A549 (cell line): ENCODE data around the gene METTL23. TPM values are rescaled to one million over a fixed set of nuclear protein-coding genes. Genes with fewer than 3 reads are reported as not detected.
"Not testable (repeated sequence)": the region's sequence is repeated elsewhere in the genome, so short reads cannot be mapped to it uniquely, and the experiment has no call there.

Experiments
- ATAC-seq, 2 experiments: fragments of 200-7000 bp in 1 of 2; fragments of >200 bp in 1 of 2; cut with Nextera tagmentation in 1 of 2; cut with Tn5 transposase in 1 of 2; 3 replicates each; pipeline versions ENCODE4 v1.8.0 to v1.9.1; 2018 to 2020; ENCODE audit warnings: mild to moderate bottlenecking in 1 of 2, moderate library complexity in 1 of 2
- CTCF ChIA-PET: fragments of 300-600 bp; sonication (Branson Sonifier 250); formaldehyde crosslinking; extraction: SDS; loops from one replicate; lab custom pipeline; 2021; ENCODE audit warnings: antibody characterized with exemption, inconsistent platforms; lab: Yijun Ruan, JAX
- POLR2A ChIA-PET: fragments of 350-600 bp; formaldehyde crosslinking; extraction: SDS; loops from one replicate; lab custom pipeline; 2021; ENCODE audit warnings: antibody characterized with exemption, inconsistent platforms; lab: Yijun Ruan, JAX
- DNase-seq, 2 experiments: peaks; one replicate each; pipeline versions ENCODE4 v3.0.0 to v3.0.0-alpha.2; 2011 to 2016; ENCODE audit warnings: low read depth in 1 of 2, low spot score in 1 of 2
- FAIRE-seq: peaks from 2 replicates; lab custom pipeline; 2011; peaks lifted over from hg19 to GRCh38; lab: Jason Lieb, UNC
- H3K27ac ChIP-seq, 2 experiments: fragments of >200 bp; sonication (Bioruptor Twin); formaldehyde crosslinking; 3 replicates each; pipeline ENCODE4 v1.5.1; 2016 to 2017
- H3K4me1 ChIP-seq: fragments of >200 bp; sonication (Bioruptor Twin); formaldehyde crosslinking; 3 replicates; pipeline ENCODE4 v1.6.1; 2016
- H3K4me2 ChIP-seq: fragments of >200 bp; sonication (Bioruptor Twin); formaldehyde crosslinking; 3 replicates; pipeline ENCODE4 v1.6.1; 2016
- H3K4me3 ChIP-seq: fragments of >200 bp; sonication (Bioruptor Twin); formaldehyde crosslinking; 3 replicates; pipeline ENCODE4 v1.5.1; 2016
- H3K9me3 ChIP-seq: fragments of >200 bp; sonication (Bioruptor Twin); formaldehyde crosslinking; 3 replicates; pipeline ENCODE4 v1.6.1; 2016
- BCL3 ChIP-seq: fragments of >200 bp; sonication (Bioruptor Twin); formaldehyde crosslinking; IDR thresholded peaks from 3 replicates; pipeline ENCODE4 v1.6.1; 2016
- BHLHE40 ChIP-seq: IDR thresholded peaks from 2 replicates; pipeline ENCODE4 v1.6.1; 2012; ENCODE audit warnings: low read depth, low read length, inconsistent platforms
- CBX8 ChIP-seq: fragments of 200-600 bp; sonication (generic); IDR thresholded peaks from 2 replicates; pipeline ENCODE4 v1.6.1; 2016
- CTCF ChIP-seq: fragments of >200 bp; sonication (Bioruptor Twin); formaldehyde crosslinking; IDR thresholded peaks from 3 replicates; pipeline ENCODE4 v1.5.1; 2016
- ESRRA ChIP-seq: fragments of 150-350 bp; IDR thresholded peaks from 2 replicates; pipeline ENCODE4 v1.6.1; 2014; ENCODE audit warnings: mild to moderate bottlenecking, low read length, borderline replicate concordance
- HOXB13 ChIP-seq: fragments of 250-450 bp; sonication (Bioruptor Pico); IDR thresholded peaks from 2 replicates; pipeline ENCODE4 v1.5.0; 2020; ENCODE audit warnings: low read depth, mild to moderate bottlenecking, moderate library complexity
- HOXB5 ChIP-seq: fragments of 250-450 bp; sonication (Bioruptor Pico); IDR thresholded peaks from 2 replicates; pipeline ENCODE4 v1.5.0; 2020; ENCODE audit warnings: mild to moderate bottlenecking, moderate library complexity
- JUN ChIP-seq, 2 experiments: fragments of >200 bp; sonication (Bioruptor Twin); formaldehyde crosslinking; IDR thresholded peaks; 2 replicates in 1 of 2; 3 replicates in 1 of 2; pipeline ENCODE4 v1.6.1; 2016 to 2017
- JUNB ChIP-seq: fragments of >200 bp; sonication (Bioruptor Twin); formaldehyde crosslinking; IDR thresholded peaks from 2 replicates; pipeline ENCODE4 v1.6.1; 2016
- MAFK ChIP-seq: fragments of 450-650 bp; IDR thresholded peaks from 2 replicates; pipeline ENCODE4 v1.6.1; 2014; ENCODE audit not compliant: partially characterized antibody
- PHF8 ChIP-seq: fragments of 200-600 bp; sonication (generic); IDR thresholded peaks from 2 replicates; pipeline ENCODE4 v1.6.1; 2016; ENCODE audit warnings: low read depth, mild to moderate bottlenecking, antibody characterized with exemption, moderate library complexity, borderline replicate concordance
- POLR2AphosphoS2 ChIP-seq: conservative IDR thresholded peaks from 2 replicates; pipeline ENCODE4 v1.6.1; 2012; ENCODE audit warnings: low read length, improper control_type of control experiment, inconsistent platforms
- RARB ChIP-seq: fragments of 250-450 bp; sonication (Bioruptor Pico); IDR thresholded peaks from 2 replicates; pipeline ENCODE4 v1.8.0; 2021; ENCODE audit warnings: mild to moderate bottlenecking, moderate library complexity
- TFCP2L1 ChIP-seq: fragments of 250-450 bp; sonication (Bioruptor Pico); IDR thresholded peaks from 2 replicates; pipeline ENCODE4 v1.5.0; 2021; ENCODE audit warnings: mild to moderate bottlenecking
- TP53 ChIP-seq: fragments of 250-450 bp; sonication (Bioruptor Pico); IDR thresholded peaks from 2 replicates; pipeline ENCODE4 v1.5.0; 2021; ENCODE audit warnings: mild to moderate bottlenecking, moderate library complexity
- ZC3H11A ChIP-seq: fragments of 450-650 bp; IDR thresholded peaks from 2 replicates; pipeline ENCODE4 v1.6.1; 2014; ENCODE audit warnings: antibody characterized with exemption, mild to moderate bottlenecking
- WGBS: methylation state at CpG from one replicate; pipeline ENCODE4 v1.1.6; 2017; ENCODE audit errors: missing lambda C conversion rate; 5-methylcytosine and 5-hydroxymethylcytosine counted together
- polyA plus RNA-seq, 4 experiments: library from polyadenylated mRNA; depleted of rRNA in 3 of 4; stranded (reverse); fragments of >200 nt; fragmentation: RNase III in 1 of 4; extraction: RNeasy Plus Mini Kit Qiagen cat#74134 plus additional on column Dnase treatment in 1 of 4; gene quantifications; 2 replicates in 3 of 4; 3 replicates in 1 of 4; pipeline ENCODE4 v1.2.3, GENCODE V29; 2011 to 2017

Gene METTL23
- polyA plus RNA-seq, 2 of the 4 experiments (the other 2 are of a cell fraction), result 64.9 to 120 TPM

- no peak overlapping the region for H3K27ac ChIP-seq
- WGBS, result 83% methylated on average over 5 of the region's 5 CpGs
- no peaks in the 10 kb centered on the region for H3K9me3 ChIP-seq
- peak; percentile 7 for FAIRE-seq
- no peak overlapping the region for H3K4me2 ChIP-seq
- peaks cover 10% of the 10 kb centered on the region; the same call in 1 of the 3 replicates for H3K4me1 ChIP-seq
- ChIA-PET POLR2A (no interaction called here), CTCF (interaction anchor here (0.7 to 2.8 kb wide), 5 partner anchors 10 to 326 kb away, joined by 3 to 9 read pairs (median 3); no protein-coding TSS in a partner anchor)
- no peak for TF ChIP-seq HOXB13 (CRISPR knock-in tag)
- no peak for ATAC-seq
- no peak for DNase-seq
- no peak overlapping the region for H3K4me3 ChIP-seq
Observed at GRCh38 chr17:76740329-76741118, 13.9 kb downstream of the METTL23 start.

DNA sequence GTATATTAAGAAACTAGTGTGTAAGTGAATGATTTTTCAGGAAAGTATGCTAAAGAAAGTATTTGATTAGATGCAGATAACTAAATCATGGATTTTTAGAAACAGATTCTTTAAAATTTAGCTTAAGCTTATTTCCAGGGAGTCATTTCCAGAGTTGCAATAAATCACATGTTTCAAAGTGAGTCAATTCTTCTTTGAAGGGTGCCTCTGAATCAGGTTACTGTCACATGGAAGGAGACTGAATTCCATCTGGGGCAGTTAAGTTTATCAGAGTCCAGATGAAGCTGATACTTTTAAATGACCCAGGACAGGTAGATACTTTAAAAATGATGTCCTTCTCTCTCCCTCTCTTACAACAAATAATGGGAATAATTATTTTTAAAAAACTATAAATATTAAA lies 16.3 kb downstream of the METTL23 start:
- TF ChIP-seq POLR2AphosphoS2 (no peak), HOXB5 (CRISPR knock-in tag) (no peak), CBX8 (no peak), ESRRA (no peak), PHF8 (no peak)
- ATAC-seq (no peak), FAIRE-seq (no peak), DNase-seq (no peak)
- Histone ChIP-seq H3K4me1 (peaks cover 10% of the 10 kb centered on the region; the same call in 1 of the 3 replicates), H3K9me3 (no peaks in the 10 kb centered on the region), H3K4me2 (no peak overlapping the region), H3K27ac (no peak overlapping the region), H3K4me3 (no peak overlapping the region)
- ChIA-PET POLR2A (no interaction called here), CTCF (interaction anchor here (1.3 to 2.0 kb wide), 5 partner anchors 10 to 324 kb away, joined by 3 to 10 read pairs (median 5); partner anchors contain the start of gene MGAT5B)

DNA sequence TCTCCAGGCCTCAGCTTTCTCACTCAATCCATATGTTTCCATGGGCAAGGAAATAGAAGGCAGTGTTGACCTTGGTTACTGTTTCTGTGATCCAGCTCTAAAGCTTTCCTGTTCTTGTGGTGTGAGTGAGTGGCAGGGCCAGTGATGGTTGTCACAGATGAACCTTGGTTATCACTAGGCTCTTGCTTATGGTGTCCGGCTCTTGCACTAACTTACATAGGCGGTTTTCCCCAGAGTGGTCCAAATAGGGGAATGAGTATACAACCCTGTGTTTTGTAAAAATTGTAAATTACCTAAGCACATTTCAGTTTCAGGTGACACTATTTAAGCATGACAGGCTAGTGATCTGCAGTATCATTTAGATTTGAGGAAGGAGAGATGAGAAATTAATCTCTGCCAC lies 18.1 kb downstream of the METTL23 start:
- CTCF ChIA-PET, result interaction anchor here (0.6 kb wide), 1 partner anchor 26 kb away, joined by 3 read pairs; no protein-coding TSS in a partner anchor
- no peaks in the 10 kb centered on the region for H3K4me1 ChIP-seq
- TF ChIP-seq BHLHE40 (no peak), TFCP2L1 (CRISPR knock-in tag) (no peak), TP53 (CRISPR knock-in tag) (no peak), JUNB (no peak), ZC3H11A (no peak), CTCF (no peak), JUN (IDR thresholded peaks at IDR 0.05) (no peak), BCL3 (no peak), RARB (no peak)
- TF ChIP-seq, all 56 proteins: peak for 0
- no peak for FAIRE-seq
- ATAC-seq, result no peak
- no peak for DNase-seq
- no peaks in the 10 kb centered on the region for H3K9me3 ChIP-seq
- H3K27ac ChIP-seq, result no peak overlapping the region
- POLR2A ChIA-PET, result no interaction called here
- H3K4me3 ChIP-seq, result no peak overlapping the region
- no peak overlapping the region for H3K4me2 ChIP-seq
- whole genome bisulfite sequencing, result 96% methylated on average over 2 of the region's 2 CpGs

DNA sequence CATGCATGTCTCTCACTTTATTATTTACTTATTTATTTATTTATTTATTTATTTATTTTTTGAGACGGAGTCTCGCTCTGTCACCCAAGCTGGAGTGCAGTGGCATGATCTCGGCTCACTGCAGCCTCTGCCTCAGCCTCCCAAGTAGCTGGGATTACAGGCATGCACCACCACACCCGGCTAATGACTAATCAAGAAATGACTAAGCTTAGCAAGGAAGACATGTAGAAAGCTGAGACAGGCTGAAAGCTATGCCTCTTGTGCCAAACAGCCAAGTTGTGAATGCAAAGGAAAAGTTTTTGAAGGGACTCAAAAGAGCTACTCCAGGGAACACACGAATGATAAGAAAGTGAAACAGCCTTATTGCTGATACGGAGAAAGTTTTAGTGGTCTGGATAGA lies 19.1 kb downstream of the METTL23 start:
- ATAC-seq, FAIRE-seq, H3K27ac ChIP-seq, DNase-seq, H3K4me3 ChIP-seq, H3K9me3 ChIP-seq, H3K4me2 ChIP-seq, H3K4me1 ChIP-seq: not testable (repeated sequence)
- ChIA-PET CTCF (interaction anchor here (0.6 to 1.2 kb wide), 3 partner anchors 12 to 475 kb away, joined by 3 to 4 read pairs (median 3); no protein-coding TSS in a partner anchor), POLR2A (interaction anchor here (1.3 kb wide), 1 partner anchor 8 kb away, joined by 4 read pairs; the partner anchor contains the start of genes MFSD11 and SRSF2)
- TF ChIP-seq ZC3H11A (peak; percentile 40; the same call in 1 of the 2 replicates), MAFK (peak; percentile 40)
- 92% methylated on average over 6 of the region's 6 CpGs for WGBS
